Spleen (tissue), 11 donors: ENCODE measurements around the gene UBAP1. TPM values are rescaled to one million over a fixed set of nuclear protein-coding genes. Genes with fewer than 3 reads are reported as not detected.

Experiments
- DNase-seq: peaks from one replicate; pipeline ENCODE4 v3.0.0-alpha.2; 2020
- H3K27ac ChIP-seq, 8 donors: fragments of 200-600 bp; sonication (generic) in 7 of 8; 1 replicate in 4 of 8; 2 replicates in 4 of 8; pipeline versions ENCODE4 v1.5.0 to v1.8.0; 2016 to 2021; ENCODE audit warnings: inconsistent platforms in 4 of 8, mild to moderate bottlenecking in 4 of 8, moderate library complexity in 1 of 8
- H3K27me3 ChIP-seq, 7 donors: fragments of 200-600 bp; sonication (generic) in 6 of 7; replicated peaks in 1 of 7; 1 replicate in 4 of 7; 2 replicates in 3 of 7; pipeline versions ENCODE4 v1.5.0 to v1.8.0; 2016 to 2021; ENCODE audit warnings: inconsistent platforms in 3 of 7, mild to moderate bottlenecking in 1 of 7
- H3K36me3 ChIP-seq, 6 donors: fragments of 200-600 bp; sonication (generic) in 5 of 6; 1 replicate in 4 of 6; 2 replicates in 2 of 6; pipeline versions ENCODE4 v1.5.0 to v1.8.0; 2016 to 2021; ENCODE audit warnings: inconsistent platforms in 2 of 6
- H3K4me1 ChIP-seq, 6 donors: fragments of 200-600 bp; sonication (generic) in 5 of 6; 1 replicate in 3 of 6; 2 replicates in 3 of 6; pipeline versions ENCODE4 v1.5.0 to v1.8.0; 2016 to 2021; ENCODE audit warnings: inconsistent platforms in 3 of 6
- H3K4me3 ChIP-seq, 8 donors: fragments of 200-600 bp; sonication (generic) in 7 of 8; 1 replicate in 4 of 8; 2 replicates in 4 of 8; pipeline versions ENCODE4 v1.5.0 to v1.8.0; 2016 to 2021; ENCODE audit warnings: inconsistent platforms in 4 of 8, mild to moderate bottlenecking in 4 of 8, moderate library complexity in 2 of 8
- H3K9me3 ChIP-seq, 8 donors: fragments of 200-600 bp; sonication (generic) in 7 of 8; 1 replicate in 4 of 8; 2 replicates in 4 of 8; pipeline versions ENCODE4 v1.5.0 to v1.8.0; 2016 to 2021; ENCODE audit warnings: inconsistent platforms in 4 of 8
- POLR2A ChIP-seq, 3 donors: fragments of 450-650 bp; IDR thresholded peaks; one replicate each; pipeline ENCODE4 v1.5.1; 2017; ENCODE audit warnings: antibody characterized with exemption in 3 of 3, mild to moderate bottlenecking in 1 of 3
- POLR2AphosphoS5 ChIP-seq, 3 donors: sonication (generic); formaldehyde crosslinking; IDR thresholded peaks; one replicate each; pipeline ENCODE4 v1.5.1; 2017; ENCODE audit warnings: antibody characterized with exemption in 3 of 3
- WGBS, 5 donors: extraction: QIAGEN DNeasy Blood & Tissue Kit in 3 of 5; methylation state at CpG; one replicate each; pipeline versions ENCODE4 v1.1.5 to v1.1.7; 2013 to 2018; 5-methylcytosine and 5-hydroxymethylcytosine counted together
- intact Hi-C: fragments of 100-400 bp; cut with DNase I; formaldehyde crosslinking; loops from one replicate; pipeline ENCODE4 v1.15.0; 2023; ENCODE audit warnings: low total_unique reads
- polyA plus RNA-seq, 3 donors: library from polyadenylated mRNA; stranded (reverse); fragments of 200-250 nt; gene quantifications; one replicate each; pipeline ENCODE4 v1.2.1, GENCODE V29; 2013
- total RNA-seq, 7 donors: library from RNA; depleted of rRNA in 3 of 7; stranded (reverse); fragments of >200 nt in 3 of 7; fragmentation: NEBNext Ultra II Directional in 4 of 7; extraction: Animal tissue kit (Norgen Biotek cat#: 25700) in 4 of 7; gene quantifications; one replicate each; pipeline versions ENCODE4 v1.1.0 to v1.2.1, GENCODE V29; 2016 to 2021
- TF ChIP-seq, protein P1 (sequence below), 11 experiments: fragments of 200-600 bp in 7 of 11; fragments of 450-650 bp in 4 of 11; sonication (generic) in 4 of 11; IDR thresholded peaks in 8 of 11; conservative IDR thresholded peaks in 3 of 11; 1 replicate in 7 of 11; 2 replicates in 4 of 11; pipeline versions ENCODE4 v1.4.0 to v1.8.0; 2016 to 2021; ENCODE audit warnings: antibody characterized with exemption in 11 of 11, inconsistent platforms in 4 of 11, mild to moderate bottlenecking in 1 of 11
- donor health status: healthy with polysubstance abuse.
- donor health status: DM: no; HTN: no; CAD: no; lungs with moderate emphysema.
- donor health status: DM: no; HTN: no; CAD: no.
- donor health status: Bipolar disorder and iron deficiency.
- donor health status: healthy.
- donor health status: DM: no; HTN: no; CAD: no.
- donor health status: DM: yes; HTN: yes; CAD: no.

The UBAP1 gene
- total and polyA plus RNA-seq, 10 donors = 17.3 to 56.0 (median 41.2) TPM

DNA sequence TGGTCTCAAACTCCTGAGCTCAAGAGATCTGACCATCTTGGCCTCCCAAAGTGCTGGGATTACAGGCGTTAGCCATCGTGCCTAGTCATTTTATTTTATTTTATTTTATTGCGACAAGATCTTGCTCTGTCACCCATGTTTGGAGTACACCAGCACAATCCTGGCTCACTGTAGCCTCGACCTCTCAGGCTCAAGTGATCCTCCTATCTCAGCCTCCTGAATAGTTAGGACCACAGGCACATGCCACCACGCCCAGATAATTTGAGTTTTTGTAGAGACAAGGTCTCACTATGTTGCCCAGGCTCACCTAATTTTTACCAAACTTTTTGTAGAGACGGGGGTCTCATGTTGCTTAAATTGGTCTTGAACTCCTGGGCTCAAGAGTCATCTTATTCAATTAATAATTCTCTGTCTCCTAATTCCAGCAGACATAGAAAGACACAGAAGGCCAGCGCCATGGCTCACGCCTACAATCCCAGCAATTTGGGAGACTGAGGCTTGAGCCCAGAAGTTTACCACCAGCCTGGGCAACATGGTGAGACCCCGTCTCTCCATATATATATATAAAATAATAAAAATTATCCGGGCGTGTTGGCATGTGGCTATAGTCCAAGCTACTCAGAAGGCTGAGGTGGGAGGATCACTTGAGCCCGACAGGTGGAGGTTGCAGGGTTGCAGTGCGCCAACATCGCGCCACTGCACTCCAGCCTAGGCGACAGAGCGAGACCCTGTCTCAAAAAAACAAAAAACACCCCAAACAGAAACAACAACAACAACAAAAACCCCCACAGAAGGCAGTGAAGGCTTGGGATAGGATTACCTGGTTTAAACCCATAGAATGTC lies 1.0 kb upstream of the UBAP1 start:
- H3K9me3 ChIP-seq = no peaks in the 10 kb centered on the region
- TF ChIP-seq POLR2AphosphoS5 (IDR thresholded peaks at IDR 0.05) (no peak), POLR2A (IDR thresholded peaks at IDR 0.05) (no peak)
- TF ChIP-seq, protein P1, sequence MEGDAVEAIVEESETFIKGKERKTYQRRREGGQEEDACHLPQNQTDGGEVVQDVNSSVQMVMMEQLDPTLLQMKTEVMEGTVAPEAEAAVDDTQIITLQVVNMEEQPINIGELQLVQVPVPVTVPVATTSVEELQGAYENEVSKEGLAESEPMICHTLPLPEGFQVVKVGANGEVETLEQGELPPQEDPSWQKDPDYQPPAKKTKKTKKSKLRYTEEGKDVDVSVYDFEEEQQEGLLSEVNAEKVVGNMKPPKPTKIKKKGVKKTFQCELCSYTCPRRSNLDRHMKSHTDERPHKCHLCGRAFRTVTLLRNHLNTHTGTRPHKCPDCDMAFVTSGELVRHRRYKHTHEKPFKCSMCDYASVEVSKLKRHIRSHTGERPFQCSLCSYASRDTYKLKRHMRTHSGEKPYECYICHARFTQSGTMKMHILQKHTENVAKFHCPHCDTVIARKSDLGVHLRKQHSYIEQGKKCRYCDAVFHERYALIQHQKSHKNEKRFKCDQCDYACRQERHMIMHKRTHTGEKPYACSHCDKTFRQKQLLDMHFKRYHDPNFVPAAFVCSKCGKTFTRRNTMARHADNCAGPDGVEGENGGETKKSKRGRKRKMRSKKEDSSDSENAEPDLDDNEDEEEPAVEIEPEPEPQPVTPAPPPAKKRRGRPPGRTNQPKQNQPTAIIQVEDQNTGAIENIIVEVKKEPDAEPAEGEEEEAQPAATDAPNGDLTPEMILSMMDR (IDR thresholded peaks at IDR 0.05 in 8 of 11, conservative IDR thresholded peaks at IDR 0.05 in 3 of 11) = no peak
- no peak for DNase-seq
- H3K27me3 ChIP-seq = peaks cover 0 to 4% (median 0%) of the 10 kb centered on the region in 7 donors
- peak overlapping the region; percentile 66 to 98 (median 94) for H3K27ac ChIP-seq
- peaks cover 7 to 56% (median 31%) of the 10 kb centered on the region in 6 donors for H3K4me1 ChIP-seq
- peak overlapping the region; percentile 53 to 87 (median 64) for H3K4me3 ChIP-seq
- intact Hi-C loops = loop anchor here (10.0 kb wide), 1 partner anchor 53 kb away; the partner anchor contains the start of gene DCAF12
- WGBS, 5 donors = 58 to 66% (median 65%) methylated on average over 17 of the region's 17 CpGs
- peaks cover 0 to 8% (median 0%) of the 10 kb centered on the region in 6 donors for H3K36me3 ChIP-seq

DNA sequence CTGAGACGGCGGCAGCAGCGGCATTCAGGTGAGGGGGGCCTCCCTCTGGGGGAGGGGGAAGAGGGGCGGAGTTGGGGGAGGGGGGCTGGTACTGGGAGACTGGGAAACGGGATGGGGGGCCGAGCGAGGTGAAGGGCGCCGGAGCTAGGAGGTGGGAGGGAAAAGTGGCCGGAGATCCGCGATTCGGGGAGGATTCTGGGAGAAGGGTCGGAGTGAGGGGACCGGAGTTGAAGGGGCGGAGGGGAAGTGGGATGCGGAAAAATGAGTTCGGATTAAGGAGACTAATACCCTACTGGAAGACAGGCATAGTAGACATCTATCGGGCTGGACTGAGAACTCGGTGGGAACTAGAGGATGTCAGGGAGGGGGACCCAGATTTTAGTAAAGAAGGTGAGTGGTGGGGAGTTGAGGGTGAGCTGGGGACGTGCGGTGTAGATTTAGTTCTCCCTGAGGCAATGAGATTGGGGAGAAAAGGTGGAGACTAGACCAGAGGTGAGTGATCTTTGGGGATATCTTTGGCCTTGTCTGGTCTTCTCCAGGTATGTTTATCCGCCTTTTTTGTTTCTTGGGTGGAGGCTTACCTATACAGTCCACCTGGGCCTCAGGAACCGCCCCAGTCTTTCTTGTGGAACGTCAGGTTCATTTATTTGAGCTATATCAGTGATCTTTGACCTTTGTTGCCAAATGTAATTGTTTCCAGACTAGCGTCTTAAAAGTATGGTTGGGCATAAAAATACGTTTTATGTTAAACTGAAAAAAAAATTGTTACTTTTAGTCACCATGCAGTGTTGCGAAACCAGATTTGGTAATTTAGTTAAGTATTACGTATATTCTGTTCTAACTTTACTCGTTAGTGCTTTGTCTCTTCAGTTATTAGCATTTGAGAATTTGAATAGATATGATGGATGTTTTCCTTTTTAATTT lies 632 bp downstream of the UBAP1 start:
- TF ChIP-seq, protein P1 (IDR thresholded peaks at IDR 0.05 in 8 of 11, conservative IDR thresholded peaks at IDR 0.05 in 3 of 11) = no peak
- TF ChIP-seq POLR2A (IDR thresholded peaks at IDR 0.05) = no peak
- no peak for TF ChIP-seq POLR2AphosphoS5 (IDR thresholded peaks at IDR 0.05)
- H3K4me3 ChIP-seq = peak overlapping the region; percentile 53 to 87 (median 64)
- WGBS, 5 donors = 2 to 8% (median 4%) methylated on average over 29 to 30 of the region's 30 CpGs
- DNase-seq = no peak
- peaks cover 7 to 66% (median 33%) of the 10 kb centered on the region in 6 donors for H3K4me1 ChIP-seq
- intact Hi-C loops = loop anchor here (10.0 kb wide), 1 partner anchor 55 kb away; the partner anchor contains the start of gene DCAF12
- peak overlapping the region; percentile 66 to 98 (median 94) for H3K27ac ChIP-seq
- no peaks in the 10 kb centered on the region for H3K9me3 ChIP-seq
- peaks cover 0 to 4% (median 0%) of the 10 kb centered on the region in 7 donors for H3K27me3 ChIP-seq
- H3K36me3 ChIP-seq = peaks cover 0 to 25% (median 3%) of the 10 kb centered on the region in 6 donors

DNA sequence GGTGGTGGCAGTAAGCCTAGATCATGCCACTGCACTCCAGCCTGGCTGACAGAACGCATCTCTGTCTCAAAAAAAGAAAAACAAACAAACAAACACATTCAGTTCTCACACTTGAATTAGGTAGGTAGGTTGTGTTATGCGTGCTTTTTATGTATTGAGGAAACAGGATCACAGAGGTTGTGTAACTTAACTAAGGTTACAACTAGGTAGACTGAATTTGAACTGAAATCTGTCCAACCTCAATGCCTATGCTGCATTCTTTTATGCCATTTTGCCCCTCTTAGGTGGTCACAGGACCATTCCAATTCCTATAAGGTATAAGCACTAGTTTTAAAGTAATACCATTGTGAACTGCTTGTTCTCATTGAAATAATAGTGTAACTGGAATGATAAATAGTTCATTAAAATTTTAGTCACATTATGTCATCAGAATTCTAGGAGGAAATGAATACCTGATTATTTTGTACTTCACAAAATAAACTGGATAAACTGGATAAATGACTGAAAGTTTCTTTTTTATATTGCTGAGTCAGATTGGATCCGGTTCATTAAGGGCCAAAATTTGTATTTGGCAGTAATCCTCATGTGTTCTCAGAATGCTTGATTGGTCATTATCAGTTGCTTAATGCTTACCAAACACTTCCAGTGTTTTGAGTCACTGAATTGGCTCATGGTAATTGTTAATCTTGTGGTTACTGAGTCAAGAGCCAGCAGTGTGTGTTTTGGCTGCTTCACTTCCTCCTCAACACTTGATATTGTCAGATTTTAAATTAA lies 7.1 kb downstream of the UBAP1 start:
- TF ChIP-seq POLR2AphosphoS5 (IDR thresholded peaks at IDR 0.05) (peak in 1 of 3 donors; percentile 58), POLR2A (IDR thresholded peaks at IDR 0.05) (no peak)
- TF ChIP-seq, protein P1 (IDR thresholded peaks at IDR 0.05 in 8 of 11, conservative IDR thresholded peaks at IDR 0.05 in 3 of 11) = no peak
- no peak for DNase-seq
- WGBS, 5 donors = 47 to 60% (median 54%) methylated on average over 3 of the region's 3 CpGs
- H3K4me1 ChIP-seq = peaks cover 14 to 92% (median 62%) of the 10 kb centered on the region in 6 donors
- peak overlapping the region in 1 of 8 donors; percentile 24 for H3K4me3 ChIP-seq
- no peaks in the 10 kb centered on the region for H3K27me3 ChIP-seq
- no peaks in the 10 kb centered on the region for H3K9me3 ChIP-seq
- peak overlapping the region in 7 of 8 donors; percentile 47 to 85 (median 73) for H3K27ac ChIP-seq
- intact Hi-C loops = no loop called here
- peaks cover 0 to 51% (median 3%) of the 10 kb centered on the region in 6 donors for H3K36me3 ChIP-seq
